Posterior vena cava (tissue), 2 donors: ENCODE data around the gene TCERG1L. TPM values are rescaled to one million over a fixed set of nuclear protein-coding genes. Genes with fewer than 3 reads are reported as not detected.
"Not testable (repeated sequence)": the region's sequence is repeated elsewhere in the genome, so short reads cannot be mapped to it uniquely, and the experiment has no call there.

Experiments
- DNase-seq: peaks from one replicate; pipeline ENCODE4 v3.0.0-alpha.2; 2020; ENCODE audit warnings: low spot score
- intact Hi-C, 2 donors: fragments of 100-400 bp; cut with DNase I; formaldehyde crosslinking; loops; one replicate each; pipeline versions ENCODE4 v1.14.1 to v1.14.2; 2022 to 2023
- long read RNA-seq, 2 donors: library from polyadenylated mRNA; unstranded; transcript quantifications; one replicate each; pipeline ENCODE4 v2.0.0, GENCODE V29; 2020 to 2021
- total RNA-seq, 2 donors: library from RNA; stranded (reverse); fragmentation: NEBNext Ultra II Directional; extraction: Animal tissue kit (Norgen Biotek cat#: 25700); gene quantifications; one replicate each; pipeline ENCODE4 v1.2.1, GENCODE V29; 2021
- donor health status: DM: yes; HTN: yes; CAD: no.
- donor health status: DM: yes; HTN: yes; CAD: no.

TCERG1L gene
- not detected for total RNA-seq
- long read RNA-seq, donor 1, result 0 reads
- long read RNA-seq, donor 2, result 0 reads

- intact Hi-C loops, result no loop called here
- no peak for DNase-seq
Observed at GRCh38 chr10:131311661-131312477, at the start of gene TCERG1L. TCERG1L (minus strand) TSS chr10:131311721; CDS start chr10:131311635, 86 bp downstream.

- DNase-seq, result no peak
- intact Hi-C loops, result no loop called here
Observed at GRCh38 chr10:131358741-131359442, 47.4 kb upstream of the TCERG1L start.

GRCh38 chr10:131356442-131356841 is 44.9 kb upstream of the TCERG1L start:
- intact Hi-C loops, result no loop called here
- DNase-seq, result no peak

- DNase-seq, result no peak
Observed at GRCh38 chr10:131355881-131356280, 44.4 kb upstream of the TCERG1L start.

GRCh38 chr10:131355056-131355455 is 43.5 kb upstream of the TCERG1L start:
- DNase-seq, result no peak
- intact Hi-C loops, result no loop called here

More at GRCh38 chr10:131355881-131356280, 44.4 kb upstream of the TCERG1L start:
- intact Hi-C loops, result no loop called here

GRCh38 chr10:131354380-131354779 is 42.9 kb upstream of the TCERG1L start:
- intact Hi-C loops, result no loop called here
- no peak for DNase-seq

- DNase-seq, result no peak
- intact Hi-C loops, result no loop called here
Observed at GRCh38 chr10:131352765-131353290, 41.3 kb upstream of the TCERG1L start.

- DNase-seq, result no peak
- intact Hi-C loops, result no loop called here
Observed at GRCh38 chr10:131350660-131351059, 39.1 kb upstream of the TCERG1L start.

GRCh38 chr10:131350245-131350644 is 38.7 kb upstream of the TCERG1L start:
- intact Hi-C loops, result no loop called here
- no peak for DNase-seq

- intact Hi-C loops, result no loop called here
- no peak for DNase-seq
Observed at GRCh38 chr10:131346456-131346855, 34.9 kb upstream of the TCERG1L start.

GRCh38 chr10:131345691-131346090 is 34.2 kb upstream of the TCERG1L start:
- intact Hi-C loops, result no loop called here
- no peak for DNase-seq

- intact Hi-C loops, result no loop called here
- no peak for DNase-seq
Observed at GRCh38 chr10:131344747-131345146, 33.2 kb upstream of the TCERG1L start.

- no peak for DNase-seq
- intact Hi-C loops, result no loop called here
Observed at GRCh38 chr10:131337741-131338140, 26.2 kb upstream of the TCERG1L start.

GRCh38 chr10:131332821-131333220 is 21.3 kb upstream of the TCERG1L start:
- DNase-seq, result no peak
- intact Hi-C loops, result no loop called here

- no peak for DNase-seq
- intact Hi-C loops, result no loop called here
Observed at GRCh38 chr10:131323880-131324279, 12.4 kb upstream of the TCERG1L start.

- intact Hi-C loops, result no loop called here
- no peak for DNase-seq
Observed at GRCh38 chr10:131323025-131323424, 11.5 kb upstream of the TCERG1L start.

GRCh38 chr10:131322575-131322974 is 11.1 kb upstream of the TCERG1L start:
- intact Hi-C loops, DNase-seq: not testable (repeated sequence)

GRCh38 chr10:131320860-131321604 is 9.5 kb upstream of the TCERG1L start:
- intact Hi-C loops, result no loop called here
- DNase-seq, result peak; percentile 73

GRCh38 chr10:131318814-131319213 is 7.3 kb upstream of the TCERG1L start:
- intact Hi-C loops, result no loop called here
- DNase-seq, result no peak

GRCh38 chr10:131318291-131318690 is 6.8 kb upstream of the TCERG1L start:
- intact Hi-C loops, result no loop called here
- DNase-seq, result no peak
